Measurements from ENCODE around the gene TAS2R10. TPM values are rescaled to one million over a fixed set of nuclear protein-coding genes. Genes with fewer than 3 reads are reported as not detected.

TAS2R10 gene
- 0.95 TPM for polyA plus RNA-seq (2013)

- H3K27ac ChIP-seq (ENCODE audit: insufficient read depth in 1 of 2, low read depth in 1 of 2, low read length in 2 of 2, poor library complexity in 1 of 2, severe bottlenecking in 2 of 2) = no peak within 1 kb of the TSS
- H3K9me3 ChIP-seq (ENCODE audit: control extremely low read depth in 1 of 5, control insufficient read depth in 4 of 5, insufficient read depth in 2 of 5, low read depth in 1 of 5, low read length in 4 of 5) = no peaks in the 10 kb centered on the region
- ChIA-PET CTCF (no interaction called here), POLR2A (no interaction called here)
- 100% methylated on average over 1 of the region's 3 CpGs for WGBS (ENCODE audit: insufficient coverage)
- H3K4me1 ChIP-seq (ENCODE audit: control extremely low read depth in 1 of 4, control insufficient read depth in 4 of 4, insufficient read depth in 4 of 4, low read length in 3 of 4) = no peaks in the 10 kb centered on the region
- DNase-seq = no peak
- no peaks in the 10 kb centered on the region for H3K27me3 ChIP-seq (replicated peaks in 2 of 5; ENCODE audit: control insufficient read depth in 4 of 5, insufficient read depth in 5 of 5, low read length in 4 of 5)
- no peaks in the 10 kb centered on the region for H3K36me3 ChIP-seq (ENCODE audit: control insufficient read depth in 4 of 4, insufficient read depth in 4 of 4, low read length in 3 of 4)
- no peak within 1 kb of the TSS for H3K4me3 ChIP-seq (ENCODE audit: control insufficient read depth in 1 of 7, extremely low read depth in 1 of 7, insufficient read depth in 4 of 7, low read depth in 2 of 7, low read length in 6 of 7)
Measured at GRCh38 chr12:10826258-10826657, at the start of gene TAS2R10. Gene TAS2R10 (minus strand): TSS chr12:10826358. CDS start chr12:10826269, 89 bp downstream.

GRCh38 chr12:10873378-10873777 lies 47.2 kb upstream of the TAS2R10 start:
- no peaks in the 10 kb centered on the region for H3K27me3 ChIP-seq (replicated peaks in 2 of 5; ENCODE audit: control insufficient read depth in 4 of 5, insufficient read depth in 5 of 5, low read length in 4 of 5)
- no peak overlapping the region for H3K27ac ChIP-seq (ENCODE audit: insufficient read depth in 1 of 2, low read depth in 1 of 2, low read length in 2 of 2, poor library complexity in 1 of 2, severe bottlenecking in 2 of 2)
- 86% methylated on average over 1 of the region's 2 CpGs for WGBS (ENCODE audit: insufficient coverage)
- peaks cover 0 to 17% (median 5%) of the 10 kb centered on the region in 5 experiments for H3K9me3 ChIP-seq (ENCODE audit: control extremely low read depth in 1 of 5, control insufficient read depth in 4 of 5, insufficient read depth in 2 of 5, low read depth in 1 of 5, low read length in 4 of 5)
- ChIA-PET CTCF (no interaction called here), POLR2A (no interaction called here)
- H3K4me1 ChIP-seq (ENCODE audit: control extremely low read depth in 1 of 4, control insufficient read depth in 4 of 4, insufficient read depth in 4 of 4, low read length in 3 of 4) = no peaks in the 10 kb centered on the region
- no peak for DNase-seq
- peaks cover 4 to 21% (median 12%) of the 10 kb centered on the region in 4 experiments for H3K36me3 ChIP-seq (ENCODE audit: control insufficient read depth in 4 of 4, insufficient read depth in 4 of 4, low read length in 3 of 4)
- no peak overlapping the region for H3K4me3 ChIP-seq (ENCODE audit: control insufficient read depth in 1 of 7, extremely low read depth in 1 of 7, insufficient read depth in 4 of 7, low read depth in 2 of 7, low read length in 6 of 7)

GRCh38 chr12:10867381-10867780 lies 41.2 kb upstream of the TAS2R10 start:
- no peak overlapping the region for H3K27ac ChIP-seq (ENCODE audit: insufficient read depth in 1 of 2, low read depth in 1 of 2, low read length in 2 of 2, poor library complexity in 1 of 2, severe bottlenecking in 2 of 2)
- peaks cover 0 to 10% (median 6%) of the 10 kb centered on the region in 4 experiments for H3K36me3 ChIP-seq (ENCODE audit: control insufficient read depth in 4 of 4, insufficient read depth in 4 of 4, low read length in 3 of 4)
- WGBS (ENCODE audit: insufficient coverage) = 100% methylated on average over 2 of the region's 2 CpGs
- ChIA-PET POLR2A (no interaction called here), CTCF (no interaction called here)
- H3K4me3 ChIP-seq (ENCODE audit: control insufficient read depth in 1 of 7, extremely low read depth in 1 of 7, insufficient read depth in 4 of 7, low read depth in 2 of 7, low read length in 6 of 7) = no peak overlapping the region
- H3K9me3 ChIP-seq (ENCODE audit: control extremely low read depth in 1 of 5, control insufficient read depth in 4 of 5, insufficient read depth in 2 of 5, low read depth in 1 of 5, low read length in 4 of 5) = peaks cover 2 to 15% (median 3%) of the 10 kb centered on the region in 5 experiments
- no peaks in the 10 kb centered on the region for H3K27me3 ChIP-seq (replicated peaks in 2 of 5; ENCODE audit: control insufficient read depth in 4 of 5, insufficient read depth in 5 of 5, low read length in 4 of 5)
- H3K4me1 ChIP-seq (ENCODE audit: control extremely low read depth in 1 of 4, control insufficient read depth in 4 of 4, insufficient read depth in 4 of 4, low read length in 3 of 4) = no peaks in the 10 kb centered on the region
- DNase-seq = no peak

GRCh38 chr12:10863512-10864218 lies 37.5 kb upstream of the TAS2R10 start:
- no peak for DNase-seq
- Histone ChIP-seq H3K4me3 (ENCODE audit: control insufficient read depth in 1 of 7, extremely low read depth in 1 of 7, insufficient read depth in 4 of 7, low read depth in 2 of 7, low read length in 6 of 7) (no peak overlapping the region), H3K4me1 (ENCODE audit: control extremely low read depth in 1 of 4, control insufficient read depth in 4 of 4, insufficient read depth in 4 of 4, low read length in 3 of 4) (no peaks in the 10 kb centered on the region), H3K36me3 (ENCODE audit: control insufficient read depth in 4 of 4, insufficient read depth in 4 of 4, low read length in 3 of 4) (peaks cover 2 to 21% (median 10%) of the 10 kb centered on the region in 4 experiments), H3K9me3 (ENCODE audit: control extremely low read depth in 1 of 5, control insufficient read depth in 4 of 5, insufficient read depth in 2 of 5, low read depth in 1 of 5, low read length in 4 of 5) (peaks cover 1 to 29% (median 7%) of the 10 kb centered on the region in 5 experiments), H3K27me3 (replicated peaks in 2 of 5; ENCODE audit: control insufficient read depth in 4 of 5, insufficient read depth in 5 of 5, low read length in 4 of 5) (no peaks in the 10 kb centered on the region), H3K27ac (ENCODE audit: insufficient read depth in 1 of 2, low read depth in 1 of 2, low read length in 2 of 2, poor library complexity in 1 of 2, severe bottlenecking in 2 of 2) (no peak overlapping the region)
- POLR2A ChIA-PET = no interaction called here
- CTCF ChIA-PET = no interaction called here
- WGBS (ENCODE audit: insufficient coverage) = no CpG with 5 or more reads among the region's 2 CpGs

- ChIA-PET POLR2A (no interaction called here), CTCF (no interaction called here)
- Histone ChIP-seq H3K27me3 (replicated peaks in 2 of 5; ENCODE audit: control insufficient read depth in 4 of 5, insufficient read depth in 5 of 5, low read length in 4 of 5) (no peaks in the 10 kb centered on the region), H3K27ac (ENCODE audit: insufficient read depth in 1 of 2, low read depth in 1 of 2, low read length in 2 of 2, poor library complexity in 1 of 2, severe bottlenecking in 2 of 2) (no peak overlapping the region), H3K4me3 (ENCODE audit: control insufficient read depth in 1 of 7, extremely low read depth in 1 of 7, insufficient read depth in 4 of 7, low read depth in 2 of 7, low read length in 6 of 7) (no peak overlapping the region), H3K36me3 (ENCODE audit: control insufficient read depth in 4 of 4, insufficient read depth in 4 of 4, low read length in 3 of 4) (peaks cover 4 to 36% (median 7%) of the 10 kb centered on the region in 4 experiments), H3K4me1 (ENCODE audit: control extremely low read depth in 1 of 4, control insufficient read depth in 4 of 4, insufficient read depth in 4 of 4, low read length in 3 of 4) (no peaks in the 10 kb centered on the region), H3K9me3 (ENCODE audit: control extremely low read depth in 1 of 5, control insufficient read depth in 4 of 5, insufficient read depth in 2 of 5, low read depth in 1 of 5, low read length in 4 of 5) (peaks cover 1 to 47% (median 18%) of the 10 kb centered on the region in 5 experiments)
- 95% methylated on average over 2 of the region's 2 CpGs for WGBS (ENCODE audit: insufficient coverage)
- DNase-seq = no peak
Measured at GRCh38 chr12:10861366-10861765, 35.2 kb upstream of the TAS2R10 start.

GRCh38 chr12:10855807-10856206 lies 29.6 kb upstream of the TAS2R10 start:
- Histone ChIP-seq H3K4me1 (ENCODE audit: control extremely low read depth in 1 of 4, control insufficient read depth in 4 of 4, insufficient read depth in 4 of 4, low read length in 3 of 4) (no peaks in the 10 kb centered on the region), H3K9me3 (ENCODE audit: control extremely low read depth in 1 of 5, control insufficient read depth in 4 of 5, insufficient read depth in 2 of 5, low read depth in 1 of 5, low read length in 4 of 5) (peaks cover 0 to 38% (median 22%) of the 10 kb centered on the region in 5 experiments), H3K27ac (ENCODE audit: insufficient read depth in 1 of 2, low read depth in 1 of 2, low read length in 2 of 2, poor library complexity in 1 of 2, severe bottlenecking in 2 of 2) (no peak overlapping the region), H3K27me3 (replicated peaks in 2 of 5; ENCODE audit: control insufficient read depth in 4 of 5, insufficient read depth in 5 of 5, low read length in 4 of 5) (no peaks in the 10 kb centered on the region), H3K36me3 (ENCODE audit: control insufficient read depth in 4 of 4, insufficient read depth in 4 of 4, low read length in 3 of 4) (peaks cover 2 to 39% (median 10%) of the 10 kb centered on the region in 4 experiments), H3K4me3 (ENCODE audit: control insufficient read depth in 1 of 7, extremely low read depth in 1 of 7, insufficient read depth in 4 of 7, low read depth in 2 of 7, low read length in 6 of 7) (no peak overlapping the region)
- POLR2A ChIA-PET = no interaction called here
- DNase-seq = no peak
- CTCF ChIA-PET = no interaction called here
- 100% methylated on average over 2 of the region's 2 CpGs for WGBS (ENCODE audit: insufficient coverage)

GRCh38 chr12:10853776-10854175 lies 27.6 kb upstream of the TAS2R10 start:
- H3K9me3 ChIP-seq (ENCODE audit: control extremely low read depth in 1 of 5, control insufficient read depth in 4 of 5, insufficient read depth in 2 of 5, low read depth in 1 of 5, low read length in 4 of 5) = peaks cover 0 to 32% (median 19%) of the 10 kb centered on the region in 5 experiments
- WGBS (ENCODE audit: insufficient coverage) = 100% methylated on average over 1 of the region's 2 CpGs
- no peak overlapping the region for H3K4me3 ChIP-seq (ENCODE audit: control insufficient read depth in 1 of 7, extremely low read depth in 1 of 7, insufficient read depth in 4 of 7, low read depth in 2 of 7, low read length in 6 of 7)
- peaks cover 0 to 10% (median 0%) of the 10 kb centered on the region in 4 experiments for H3K4me1 ChIP-seq (ENCODE audit: control extremely low read depth in 1 of 4, control insufficient read depth in 4 of 4, insufficient read depth in 4 of 4, low read length in 3 of 4)
- no peak overlapping the region for H3K27ac ChIP-seq (ENCODE audit: insufficient read depth in 1 of 2, low read depth in 1 of 2, low read length in 2 of 2, poor library complexity in 1 of 2, severe bottlenecking in 2 of 2)
- CTCF ChIA-PET = interaction anchor here (0.6 kb wide), 1 partner anchor 1266 kb away, joined by 3 read pairs; no protein-coding TSS in a partner anchor
- DNase-seq = no peak
- POLR2A ChIA-PET = no interaction called here
- no peaks in the 10 kb centered on the region for H3K27me3 ChIP-seq (replicated peaks in 2 of 5; ENCODE audit: control insufficient read depth in 4 of 5, insufficient read depth in 5 of 5, low read length in 4 of 5)
- H3K36me3 ChIP-seq (ENCODE audit: control insufficient read depth in 4 of 4, insufficient read depth in 4 of 4, low read length in 3 of 4) = peaks cover 2 to 33% (median 10%) of the 10 kb centered on the region in 4 experiments
